Gastrocnemius medialis (tissue), 4 donors: ENCODE results near the gene HMGXB4.

Source experiments
- CTCF ChIP-seq, 5 experiments: fragments of 450-650 bp in 3 of 5; fragments of 200-600 bp in 2 of 5; sonication (generic) in 2 of 5; IDR thresholded peaks in 4 of 5; conservative IDR thresholded peaks in 1 of 5; 1 replicate in 4 of 5; 2 replicates in 1 of 5; pipeline ENCODE4 v1.5.1; 2016 to 2019; ENCODE audit warnings: antibody characterized with exemption in 5 of 5, mild to moderate bottlenecking in 3 of 5, moderate library complexity in 3 of 5
- POLR2A ChIP-seq, 2 donors: fragments of 450-650 bp; IDR thresholded peaks; one replicate each; pipeline ENCODE4 v1.6.1; 2017; ENCODE audit warnings: antibody characterized with exemption in 2 of 2, mild to moderate bottlenecking in 2 of 2, moderate library complexity in 2 of 2

GRCh38 chr22:35322893-35323292 is 65.6 kb downstream of the HMGXB4 start:
- no peak for TF ChIP-seq POLR2A (IDR thresholded peaks at IDR 0.05)
- no peak for TF ChIP-seq CTCF (IDR thresholded peaks at IDR 0.05 in 4 of 5, conservative IDR thresholded peaks at IDR 0.05 in 1 of 5)
